Stimulated activated CD4-positive, alpha-beta T cell treated with anti-CD3 and anti-CD28 coated beads, Interleukin-4, amount 100 ng/mL, for 24 hours (primary cell): ENCODE results near the gene PRR20C.
"Not testable (repeated sequence)": the region's sequence is repeated elsewhere in the genome, so short reads cannot be mapped to it uniquely, and the experiment has no call there.

ENCODE experiments used
- DNase-seq: peaks from one replicate; pipeline ENCODE4 v3.0.0-alpha.2; 2020

PRR20C gene

GRCh38 chr13:57153761-57154160 is at the start of gene PRR20C:
PRR20C (plus strand) TSS chr13:57154061; CDS start chr13:57154448, 387 bp downstream.
- DNase-seq = not testable (repeated sequence)

GRCh38 chr13:57114945-57115344 is 38.9 kb upstream of the PRR20C start:
- no peak for DNase-seq

- no peak for DNase-seq
Measured at GRCh38 chr13:57123681-57124080, 30.2 kb upstream of the PRR20C start.

- DNase-seq = no peak
Measured at GRCh38 chr13:57128909-57129308, 25.0 kb upstream of the PRR20C start.

- no peak for DNase-seq
Measured at GRCh38 chr13:57136093-57136492, 17.8 kb upstream of the PRR20C start.

- no peak for DNase-seq
Measured at GRCh38 chr13:57137585-57137984, 16.3 kb upstream of the PRR20C start.

- no peak for DNase-seq
Measured at GRCh38 chr13:57138988-57139387, 14.9 kb upstream of the PRR20C start.

- not testable (repeated sequence) for DNase-seq
Measured at GRCh38 chr13:57139781-57140180, 14.1 kb upstream of the PRR20C start.

- not testable (repeated sequence) for DNase-seq
Measured at GRCh38 chr13:57140235-57140968, 13.5 kb upstream of the PRR20C start, which contains the start of gene PRR20A. PRR20A (plus strand) TSS chr13:57140918; CDS start chr13:57141305, 387 bp downstream.

GRCh38 chr13:57147188-57147587 is 6.7 kb upstream of the PRR20C start, which contains the start of gene PRR20B:
PRR20B (plus strand) TSS chr13:57147488; CDS start chr13:57147875, 387 bp downstream.
- DNase-seq = not testable (repeated sequence)

GRCh38 chr13:57148106-57148505 is 5.8 kb upstream of the PRR20C start:
- DNase-seq = not testable (repeated sequence)

- not testable (repeated sequence) for DNase-seq
Measured at GRCh38 chr13:57160332-57160731, 6.5 kb downstream of the PRR20C start, which contains the start of gene PRR20D. PRR20D (plus strand) TSS chr13:57160632; CDS start chr13:57161019, 387 bp downstream.

- DNase-seq = not testable (repeated sequence)
Measured at GRCh38 chr13:57166897-57167296, 13.0 kb downstream of the PRR20C start, which contains the start of gene PRR20E. PRR20E (plus strand) TSS chr13:57167197; CDS start chr13:57167584, 387 bp downstream.

- no peak for DNase-seq
Measured at GRCh38 chr13:57191667-57192066, 37.8 kb downstream of the PRR20C start.
